Breast epithelium (tissue), 3 donors: ENCODE measurements around the gene ZNF367.

Experiments used
- CTCF ChIP-seq, 3 donors: fragments of 450-650 bp; IDR thresholded peaks; one replicate each; pipeline ENCODE4 v1.5.1; 2016 to 2017; ENCODE audit warnings: antibody characterized with exemption in 3 of 3, mild to moderate bottlenecking in 3 of 3, moderate library complexity in 3 of 3
- POLR2A ChIP-seq: fragments of 450-650 bp; IDR thresholded peaks from one replicate; pipeline ENCODE4 v1.6.1; 2016; ENCODE audit warnings: antibody characterized with exemption, mild to moderate bottlenecking, moderate library complexity

GRCh38 chr9:96413302-96414221, 4.6 kb downstream of the ZNF367 start:
- TF ChIP-seq CTCF (IDR thresholded peaks at IDR 0.05) (no peak), POLR2A (no peak)
